ENCODE results near the gene LRRK2.

LRRK2 gene

GRCh38 chr12:40300490-40300889 lies 75.7 kb downstream of the LRRK2 start:
- Histone ChIP-seq H3K27ac (ENCODE audit: low read depth, low read length) (no peak overlapping the region), H3K36me3 (ENCODE audit: control insufficient read depth, low read length) (no peaks in the 10 kb centered on the region), H4K20me1 (ENCODE audit: control insufficient read depth, insufficient read depth, low read depth, low read length) (no peaks in the 10 kb centered on the region), H3K4me1 (ENCODE audit: control insufficient read depth, low read length) (no peaks in the 10 kb centered on the region), H3K4me2 (ENCODE audit: low read length) (no peak overlapping the region), H3K9me2 (replicated peaks; ENCODE audit: control insufficient read depth, low read length) (no peaks in the 10 kb centered on the region), H3K9me3 (ENCODE audit: control insufficient read depth, insufficient read depth, low read length) (no peaks in the 10 kb centered on the region), H3F3A (ENCODE audit: control insufficient read depth, insufficient read depth) (no peaks in the 10 kb centered on the region), H3K27me3 (ENCODE audit: control insufficient read depth, low read length) (no peaks in the 10 kb centered on the region), H3K79me2 (ENCODE audit: control insufficient read depth, low read length) (no peaks in the 10 kb centered on the region), H3K4me3 (ENCODE audit: low read length) (no peak overlapping the region)
- TF ChIP-seq EZH2phosphoT487 (IDR thresholded peaks at IDR 0.05; ENCODE audit: borderline replicate concordance, low read length) (no peak), CTCF (IDR thresholded peaks at IDR 0.05; ENCODE audit: low read depth, low read length, poor library complexity, severe bottlenecking) (no peak)

GRCh38 chr12:40309001-40309400 lies 84.2 kb downstream of the LRRK2 start:
- no peak overlapping the region for H3K4me3 ChIP-seq (ENCODE audit: low read length)
- no peaks in the 10 kb centered on the region for H3K9me2 ChIP-seq (replicated peaks; ENCODE audit: control insufficient read depth, low read length)
- TF ChIP-seq CTCF (IDR thresholded peaks at IDR 0.05; ENCODE audit: low read depth, low read length, poor library complexity, severe bottlenecking) (no peak), EZH2phosphoT487 (IDR thresholded peaks at IDR 0.05; ENCODE audit: borderline replicate concordance, low read length) (no peak)
- no peaks in the 10 kb centered on the region for H3K79me2 ChIP-seq (ENCODE audit: control insufficient read depth, low read length)
- no peaks in the 10 kb centered on the region for H3F3A ChIP-seq (ENCODE audit: control insufficient read depth, insufficient read depth)
- no peak overlapping the region for H3K27ac ChIP-seq (ENCODE audit: low read depth, low read length)
- H4K20me1 ChIP-seq (ENCODE audit: control insufficient read depth, insufficient read depth, low read depth, low read length): no peaks in the 10 kb centered on the region
- H3K27me3 ChIP-seq (ENCODE audit: control insufficient read depth, low read length): no peaks in the 10 kb centered on the region; the same call in 1 of the 2 replicates
- H3K4me1 ChIP-seq (ENCODE audit: control insufficient read depth, low read length): peaks cover 3% of the 10 kb centered on the region
- no peak overlapping the region for H3K4me2 ChIP-seq (ENCODE audit: low read length)
- no peaks in the 10 kb centered on the region for H3K9me3 ChIP-seq (ENCODE audit: control insufficient read depth, insufficient read depth, low read length)
- H3K36me3 ChIP-seq (ENCODE audit: control insufficient read depth, low read length): no peaks in the 10 kb centered on the region

GRCh38 chr12:40310211-40310610 lies 85.4 kb downstream of the LRRK2 start:
- Histone ChIP-seq H3K36me3 (ENCODE audit: control insufficient read depth, low read length) (no peaks in the 10 kb centered on the region), H3K27me3 (ENCODE audit: control insufficient read depth, low read length) (peaks cover 6% of the 10 kb centered on the region; the same call in 1 of the 2 replicates), H3K4me3 (ENCODE audit: low read length) (no peak overlapping the region), H4K20me1 (ENCODE audit: control insufficient read depth, insufficient read depth, low read depth, low read length) (no peaks in the 10 kb centered on the region), H3K4me2 (ENCODE audit: low read length) (no peak overlapping the region), H3K9me2 (replicated peaks; ENCODE audit: control insufficient read depth, low read length) (no peaks in the 10 kb centered on the region), H3K79me2 (ENCODE audit: control insufficient read depth, low read length) (no peaks in the 10 kb centered on the region), H3K4me1 (ENCODE audit: control insufficient read depth, low read length) (peaks cover 7% of the 10 kb centered on the region), H3K9me3 (ENCODE audit: control insufficient read depth, insufficient read depth, low read length) (no peaks in the 10 kb centered on the region), H3K27ac (ENCODE audit: low read depth, low read length) (no peak overlapping the region), H3F3A (ENCODE audit: control insufficient read depth, insufficient read depth) (no peaks in the 10 kb centered on the region)
- TF ChIP-seq EZH2phosphoT487 (IDR thresholded peaks at IDR 0.05; ENCODE audit: borderline replicate concordance, low read length): no peak
- TF ChIP-seq CTCF (IDR thresholded peaks at IDR 0.05; ENCODE audit: low read depth, low read length, poor library complexity, severe bottlenecking): no peak
